Panc1 (cell line): ENCODE data around the gene SPDYC. TPM values are rescaled to one million over a fixed set of nuclear protein-coding genes. Genes with fewer than 3 reads are reported as not detected.

Source experiments
- ATAC-seq: fragments of 200-7000 bp; cut with Tn5 transposase; 2 replicates; pipeline ENCODE4 v1.9.1; 2020; ENCODE audit warnings: mild to moderate bottlenecking, moderate library complexity
- BruUV-seq: library from RNA; stranded (reverse); fragments of 400-500 nt; replicated peaks from 2 replicates; lab custom pipeline; 2021; lab: Mats Ljungman, UMichigan
- CTCF ChIA-PET: fragments of 300-600 bp; sonication (Branson Sonifier 250); formaldehyde crosslinking; loops from one replicate; lab custom pipeline; 2022; ENCODE audit warnings: antibody characterized with exemption; lab: Charles Lee
- POLR2A ChIA-PET: fragments of 300-600 bp; sonication (Branson Sonifier 250); formaldehyde crosslinking; loops from one replicate; lab custom pipeline; 2022; ENCODE audit warnings: antibody characterized with exemption; lab: Charles Lee
- DNase-seq: peaks from one replicate; pipeline ENCODE4 v3.0.0-alpha.2; 2010; ENCODE audit warnings: low read depth, low spot score
- H3K27ac ChIP-seq: 2 replicates; pipeline ENCODE4 v1.5.1; 2011; ENCODE audit warnings: mild to moderate bottlenecking, low read length, inconsistent platforms
- H3K27me3 ChIP-seq: fragments of 200-500 bp; sonication (Bioruptor generic); 2 replicates; pipeline ENCODE4 v1.6.0; 2014; ENCODE audit warnings: low read length, inconsistent platforms; ENCODE audit not compliant: control insufficient read depth, insufficient read depth
- H3K36me3 ChIP-seq: fragments of 200-500 bp; sonication (Bioruptor generic); 2 replicates; pipeline ENCODE4 v1.5.1; 2014; ENCODE audit warnings: inconsistent platforms, mild to moderate bottlenecking, low read length, moderate library complexity; ENCODE audit not compliant: control insufficient read depth, insufficient read depth
- H3K4me1 ChIP-seq: 2 replicates; pipeline ENCODE4 v1.5.1; 2011; ENCODE audit warnings: inconsistent platforms, mild to moderate bottlenecking, low read length, moderate library complexity; ENCODE audit not compliant: control insufficient read depth, insufficient read depth
- H3K4me3 ChIP-seq, 2 experiments: 2 replicates each; pipeline ENCODE4 v1.5.1; 2011 to 2012; ENCODE audit warnings: low read depth in 2 of 2, low read length in 2 of 2, mild to moderate bottlenecking in 2 of 2, inconsistent platforms in 1 of 2, moderate library complexity in 1 of 2
- H3K9me3 ChIP-seq: fragments of 200-500 bp; sonication (Bioruptor generic); 2 replicates; pipeline ENCODE4 v1.5.1; 2014; ENCODE audit warnings: low read depth, mild to moderate bottlenecking, inconsistent platforms, low read length, moderate library complexity; ENCODE audit not compliant: control insufficient read depth, insufficient read depth
- POLR2AphosphoS5 ChIP-seq: IDR thresholded peaks from 2 replicates; pipeline ENCODE4 v1.6.1; 2012; ENCODE audit warnings: mild to moderate bottlenecking, low read depth, low read length, moderate library complexity
- SIN3A ChIP-seq: IDR thresholded peaks from 2 replicates; pipeline ENCODE4 v1.6.1; 2012; ENCODE audit warnings: low read depth, mild to moderate bottlenecking, low read length, moderate library complexity, borderline replicate concordance; ENCODE audit not compliant: insufficient read depth
- TCF7L2 ChIP-seq: IDR thresholded peaks from 2 replicates; pipeline ENCODE4 v1.6.1; 2011; ENCODE audit warnings: mild to moderate bottlenecking, low read depth, low read length, inconsistent platforms
- in situ Hi-C: cut with HindIII; loops from 2 replicates; pipeline ENCODE4 v1.10.0; 2016; ENCODE audit warnings: low sequenced_read_pairs, low pct_unique_long_range_greater_than_20kb
- intact Hi-C: fragments of 100-400 bp; cut with micrococcal nuclease; formaldehyde crosslinking; loops from one replicate; pipeline ENCODE4 v1.10.0; 2022; ENCODE audit not compliant: unreplicated experiment
- total RNA-seq: library from RNA; stranded (reverse); gene quantifications from one replicate; pipeline ENCODE4 v1.2.1, GENCODE V29; 2021; ENCODE audit not compliant: unreplicated experiment
- TF ChIP-seq, protein P1 (sequence below), 2 experiments: IDR thresholded peaks; 2 replicates each; pipeline ENCODE4 v1.6.1; 2011 to 2012; ENCODE audit warnings: low read depth in 2 of 2, control low read depth in 1 of 2, low read length in 1 of 2, mild to moderate bottlenecking in 1 of 2, moderate library complexity in 1 of 2; ENCODE audit not compliant: insufficient read depth in 1 of 2
- TF ChIP-seq, protein P2 (sequence below): fragments of 450-650 bp; IDR thresholded peaks from 2 replicates; pipeline ENCODE4 v1.5.1; 2017; ENCODE audit warnings: mild to moderate bottlenecking

Gene SPDYC
- total RNA-seq, 1 experiment from 2014 or later: not detected

DNA sequence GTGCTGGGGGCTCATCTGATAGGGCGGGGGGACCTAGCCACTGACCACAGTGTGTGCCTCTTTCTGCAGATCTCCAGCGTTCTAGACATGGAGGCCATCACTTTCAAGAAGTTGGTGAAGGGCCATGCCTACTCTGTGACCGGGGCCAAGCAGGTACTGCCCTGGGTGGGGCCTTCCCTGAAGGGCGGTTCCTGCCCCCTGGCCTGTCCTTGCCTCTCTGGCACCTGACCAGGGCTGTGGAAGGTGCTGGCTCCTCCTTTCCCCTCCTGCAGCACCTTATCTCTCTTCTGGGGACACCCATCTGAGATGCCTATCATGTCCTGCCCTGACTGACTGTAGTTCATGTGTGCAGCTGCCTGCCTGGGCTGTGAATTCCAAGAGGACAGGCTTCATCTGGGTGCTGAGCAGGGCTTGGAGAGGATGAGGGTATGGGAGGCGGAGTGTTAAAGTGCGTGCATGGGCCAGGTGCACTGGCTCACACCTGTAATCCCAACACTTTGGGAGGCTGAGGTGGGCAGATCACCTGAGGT is 17.2 kb downstream of the SPDYC start:
- ATAC-seq (no peak), DNase-seq (no peak)
- intact Hi-C loops (loop anchor here (10.0 kb wide), 1 partner anchor 52 kb away; the partner anchor contains the start of gene SYVN1), in situ Hi-C loops (no loop called here)
- ChIA-PET CTCF (no interaction called here), POLR2A (no interaction called here)
- peaks cover 4% of the 10 kb centered on the region; the same call in 1 of the 2 replicates for H3K36me3 ChIP-seq
- peaks cover 10% of the 10 kb centered on the region; the same call in 1 of the 2 replicates for H3K4me1 ChIP-seq
- H3K9me3 ChIP-seq: no peaks in the 10 kb centered on the region
- BruUV-seq: no TSS peak
- TF ChIP-seq POLR2AphosphoS5: no peak
- TF ChIP-seq, protein P1, sequence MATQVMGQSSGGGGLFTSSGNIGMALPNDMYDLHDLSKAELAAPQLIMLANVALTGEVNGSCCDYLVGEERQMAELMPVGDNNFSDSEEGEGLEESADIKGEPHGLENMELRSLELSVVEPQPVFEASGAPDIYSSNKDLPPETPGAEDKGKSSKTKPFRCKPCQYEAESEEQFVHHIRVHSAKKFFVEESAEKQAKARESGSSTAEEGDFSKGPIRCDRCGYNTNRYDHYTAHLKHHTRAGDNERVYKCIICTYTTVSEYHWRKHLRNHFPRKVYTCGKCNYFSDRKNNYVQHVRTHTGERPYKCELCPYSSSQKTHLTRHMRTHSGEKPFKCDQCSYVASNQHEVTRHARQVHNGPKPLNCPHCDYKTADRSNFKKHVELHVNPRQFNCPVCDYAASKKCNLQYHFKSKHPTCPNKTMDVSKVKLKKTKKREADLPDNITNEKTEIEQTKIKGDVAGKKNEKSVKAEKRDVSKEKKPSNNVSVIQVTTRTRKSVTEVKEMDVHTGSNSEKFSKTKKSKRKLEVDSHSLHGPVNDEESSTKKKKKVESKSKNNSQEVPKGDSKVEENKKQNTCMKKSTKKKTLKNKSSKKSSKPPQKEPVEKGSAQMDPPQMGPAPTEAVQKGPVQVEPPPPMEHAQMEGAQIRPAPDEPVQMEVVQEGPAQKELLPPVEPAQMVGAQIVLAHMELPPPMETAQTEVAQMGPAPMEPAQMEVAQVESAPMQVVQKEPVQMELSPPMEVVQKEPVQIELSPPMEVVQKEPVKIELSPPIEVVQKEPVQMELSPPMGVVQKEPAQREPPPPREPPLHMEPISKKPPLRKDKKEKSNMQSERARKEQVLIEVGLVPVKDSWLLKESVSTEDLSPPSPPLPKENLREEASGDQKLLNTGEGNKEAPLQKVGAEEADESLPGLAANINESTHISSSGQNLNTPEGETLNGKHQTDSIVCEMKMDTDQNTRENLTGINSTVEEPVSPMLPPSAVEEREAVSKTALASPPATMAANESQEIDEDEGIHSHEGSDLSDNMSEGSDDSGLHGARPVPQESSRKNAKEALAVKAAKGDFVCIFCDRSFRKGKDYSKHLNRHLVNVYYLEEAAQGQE (IDR thresholded peaks at IDR 0.05; ENCODE audit: insufficient read depth in 1 of 2, low read depth in 2 of 2, low read length in 1 of 2): no peak
- TF ChIP-seq SIN3A: no peak
- TF ChIP-seq, protein P2, sequence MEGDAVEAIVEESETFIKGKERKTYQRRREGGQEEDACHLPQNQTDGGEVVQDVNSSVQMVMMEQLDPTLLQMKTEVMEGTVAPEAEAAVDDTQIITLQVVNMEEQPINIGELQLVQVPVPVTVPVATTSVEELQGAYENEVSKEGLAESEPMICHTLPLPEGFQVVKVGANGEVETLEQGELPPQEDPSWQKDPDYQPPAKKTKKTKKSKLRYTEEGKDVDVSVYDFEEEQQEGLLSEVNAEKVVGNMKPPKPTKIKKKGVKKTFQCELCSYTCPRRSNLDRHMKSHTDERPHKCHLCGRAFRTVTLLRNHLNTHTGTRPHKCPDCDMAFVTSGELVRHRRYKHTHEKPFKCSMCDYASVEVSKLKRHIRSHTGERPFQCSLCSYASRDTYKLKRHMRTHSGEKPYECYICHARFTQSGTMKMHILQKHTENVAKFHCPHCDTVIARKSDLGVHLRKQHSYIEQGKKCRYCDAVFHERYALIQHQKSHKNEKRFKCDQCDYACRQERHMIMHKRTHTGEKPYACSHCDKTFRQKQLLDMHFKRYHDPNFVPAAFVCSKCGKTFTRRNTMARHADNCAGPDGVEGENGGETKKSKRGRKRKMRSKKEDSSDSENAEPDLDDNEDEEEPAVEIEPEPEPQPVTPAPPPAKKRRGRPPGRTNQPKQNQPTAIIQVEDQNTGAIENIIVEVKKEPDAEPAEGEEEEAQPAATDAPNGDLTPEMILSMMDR: no peak
- TF ChIP-seq TCF7L2: no peak
- H3K27ac ChIP-seq: no peak overlapping the region
- no peak overlapping the region for H3K4me3 ChIP-seq
- no peaks in the 10 kb centered on the region for H3K27me3 ChIP-seq

- BruUV-seq: no TSS peak
- POLR2A ChIA-PET: no interaction called here
Measured at GRCh38 chr11:65187971-65188461, 18.0 kb downstream of the SPDYC start.

More at GRCh38 chr11:65187971-65188461, 18.0 kb downstream of the SPDYC start:
- Histone ChIP-seq H3K9me3 (no peaks in the 10 kb centered on the region), H3K4me3 (no peak overlapping the region), H3K27me3 (no peaks in the 10 kb centered on the region), H3K4me1 (peaks cover 5% of the 10 kb centered on the region; the same call in 1 of the 2 replicates), H3K27ac (no peak overlapping the region), H3K36me3 (peaks cover 2% of the 10 kb centered on the region; the same call in 1 of the 2 replicates)
- in situ Hi-C loops (no loop called here), intact Hi-C loops (loop anchor here (10.0 kb wide), 1 partner anchor 53 kb away; the partner anchor contains the start of gene SYVN1)
- no peak for TF ChIP-seq SIN3A
- TF ChIP-seq, protein P2: no peak
- TF ChIP-seq, protein P1 (IDR thresholded peaks at IDR 0.05; ENCODE audit: insufficient read depth in 1 of 2, low read depth in 2 of 2, low read length in 1 of 2): no peak
- no peak for TF ChIP-seq TCF7L2
- no peak for TF ChIP-seq POLR2AphosphoS5
- ATAC-seq (no peak), DNase-seq (no peak)
- CTCF ChIA-PET: no interaction called here
